AG04449 (cell line): ENCODE data around the gene PLET1.
A peak's percentile ranks its signal among the peaks of the same experiment; 100 is the strongest.

Experiments
- CTCF ChIA-PET: fragments of 350-600 bp; formaldehyde crosslinking; extraction: SDS; loops from one replicate; lab custom pipeline; 2021; ENCODE audit warnings: antibody characterized with exemption; lab: Yijun Ruan, JAX
- POLR2A ChIA-PET: fragments of 400-600, 350-600 bp; formaldehyde crosslinking; extraction: SDS; loops from one replicate; lab custom pipeline; 2020; ENCODE audit warnings: antibody characterized with exemption, inconsistent platforms; lab: Yijun Ruan, JAX
- DNase-seq: peaks from one replicate; pipeline ENCODE4 v3.0.0-alpha.2; 2010; ENCODE audit warnings: low read depth, low spot score
- H3K4me3 ChIP-seq: 2 replicates; pipeline ENCODE4 v1.5.1; 2011; ENCODE audit warnings: low read depth, mild to moderate bottlenecking, control low read depth, low read length
- TF ChIP-seq, protein P1 (sequence below): IDR thresholded peaks from one replicate; pipeline ENCODE4 v1.5.1; 2011; ENCODE audit warnings: mild to moderate bottlenecking, moderate library complexity, low read length, control low read depth, inconsistent platforms; ENCODE audit not compliant: insufficient read depth; ENCODE audit errors: missing control alignments

Gene PLET1

DNA sequence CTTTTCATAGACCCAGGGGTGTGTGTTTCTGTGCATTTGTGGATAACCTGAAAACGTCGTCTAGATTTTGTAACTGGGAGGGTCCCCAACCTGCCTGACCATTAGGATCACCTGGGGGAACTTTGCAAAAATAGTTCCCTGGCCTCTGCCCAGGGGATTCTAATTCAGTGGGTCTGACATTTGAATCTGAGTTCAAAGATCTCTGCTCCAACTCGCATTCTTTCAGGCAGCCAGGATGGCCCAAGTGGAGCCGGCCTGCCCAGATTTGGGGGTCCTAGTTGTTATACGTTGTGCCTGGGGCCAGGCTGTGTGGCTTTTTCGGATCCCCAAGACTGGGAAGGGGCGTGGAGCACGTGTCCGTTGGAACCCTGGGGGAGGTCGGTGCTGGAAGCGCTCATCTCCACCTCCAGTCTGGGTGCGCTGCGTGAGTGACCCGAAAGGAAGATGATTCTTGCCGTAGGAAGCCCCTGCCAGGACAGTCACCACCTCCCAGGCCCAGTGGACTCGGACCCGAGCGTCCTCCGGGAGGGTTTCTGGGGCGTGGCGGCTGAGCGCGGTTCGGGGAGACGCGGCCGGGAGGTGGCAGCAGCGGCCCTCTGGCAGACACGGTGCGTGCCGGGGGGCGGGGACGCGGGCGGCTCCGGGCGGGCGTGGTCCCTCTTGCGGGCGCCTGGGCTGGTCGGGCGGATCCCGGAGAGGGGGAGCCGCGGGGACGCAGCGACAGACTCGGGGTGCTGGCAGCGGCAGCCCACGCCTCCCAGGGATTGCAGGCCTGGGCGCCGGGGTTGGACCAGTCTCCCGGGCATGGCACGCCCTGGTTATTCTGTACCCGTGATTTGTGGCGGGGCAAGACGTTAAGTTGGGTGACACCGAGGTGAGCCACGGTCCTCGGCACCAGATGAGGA, 29.2 kb upstream of the PLET1 start:
- DNase-seq, result no peak
- POLR2A ChIA-PET, result no interaction called here
- peak overlapping the region; percentile 73 for H3K4me3 ChIP-seq

GRCh38 chr11:112288021-112288420, 27.4 kb upstream of the PLET1 start:
- TF ChIP-seq, protein P1, sequence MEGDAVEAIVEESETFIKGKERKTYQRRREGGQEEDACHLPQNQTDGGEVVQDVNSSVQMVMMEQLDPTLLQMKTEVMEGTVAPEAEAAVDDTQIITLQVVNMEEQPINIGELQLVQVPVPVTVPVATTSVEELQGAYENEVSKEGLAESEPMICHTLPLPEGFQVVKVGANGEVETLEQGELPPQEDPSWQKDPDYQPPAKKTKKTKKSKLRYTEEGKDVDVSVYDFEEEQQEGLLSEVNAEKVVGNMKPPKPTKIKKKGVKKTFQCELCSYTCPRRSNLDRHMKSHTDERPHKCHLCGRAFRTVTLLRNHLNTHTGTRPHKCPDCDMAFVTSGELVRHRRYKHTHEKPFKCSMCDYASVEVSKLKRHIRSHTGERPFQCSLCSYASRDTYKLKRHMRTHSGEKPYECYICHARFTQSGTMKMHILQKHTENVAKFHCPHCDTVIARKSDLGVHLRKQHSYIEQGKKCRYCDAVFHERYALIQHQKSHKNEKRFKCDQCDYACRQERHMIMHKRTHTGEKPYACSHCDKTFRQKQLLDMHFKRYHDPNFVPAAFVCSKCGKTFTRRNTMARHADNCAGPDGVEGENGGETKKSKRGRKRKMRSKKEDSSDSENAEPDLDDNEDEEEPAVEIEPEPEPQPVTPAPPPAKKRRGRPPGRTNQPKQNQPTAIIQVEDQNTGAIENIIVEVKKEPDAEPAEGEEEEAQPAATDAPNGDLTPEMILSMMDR, result no peak
- DNase-seq, result no peak
- H3K4me3 ChIP-seq, result no peak overlapping the region
- POLR2A ChIA-PET, result no interaction called here
- CTCF ChIA-PET, result interaction anchor here (0.6 to 19.8 kb wide), 12 partner anchors 8 to 1005 kb away, joined by 3 to 970 read pairs (median 6); partner anchors contain the start of gene PTS

More for the DNA sequence above, 29.2 kb upstream of the PLET1 start:
- CTCF ChIA-PET, result interaction anchor here (0.6 to 19.8 kb wide), 11 partner anchors 10 to 1003 kb away, joined by 3 to 970 read pairs (median 8); partner anchors contain the start of gene PTS
- TF ChIP-seq, protein P1, result peak; percentile 86

GRCh38 chr11:112285841-112286311, 25.2 kb upstream of the PLET1 start:
- no peak overlapping the region for H3K4me3 ChIP-seq
- DNase-seq, result no peak
- ChIA-PET CTCF (interaction anchor here (1.2 to 19.8 kb wide), 8 partner anchors 16 to 1004 kb away, joined by 3 to 970 read pairs (median 20); partner anchors contain the start of genes PLET1 and PTS), POLR2A (no interaction called here)
- TF ChIP-seq, protein P1, result no peak

- TF ChIP-seq, protein P1, result no peak
- ChIA-PET CTCF (interaction anchor here (0.5 to 19.8 kb wide), 15 partner anchors 10 to 1008 kb away, joined by 3 to 970 read pairs (median 5); partner anchors contain the start of genes PLET1, PTS and TEX12), POLR2A (no interaction called here)
- H3K4me3 ChIP-seq, result no peak overlapping the region
- no peak for DNase-seq
These were observed 21.1 kb upstream of the PLET1 start for GRCh38 chr11:112281726-112282125.

DNA sequence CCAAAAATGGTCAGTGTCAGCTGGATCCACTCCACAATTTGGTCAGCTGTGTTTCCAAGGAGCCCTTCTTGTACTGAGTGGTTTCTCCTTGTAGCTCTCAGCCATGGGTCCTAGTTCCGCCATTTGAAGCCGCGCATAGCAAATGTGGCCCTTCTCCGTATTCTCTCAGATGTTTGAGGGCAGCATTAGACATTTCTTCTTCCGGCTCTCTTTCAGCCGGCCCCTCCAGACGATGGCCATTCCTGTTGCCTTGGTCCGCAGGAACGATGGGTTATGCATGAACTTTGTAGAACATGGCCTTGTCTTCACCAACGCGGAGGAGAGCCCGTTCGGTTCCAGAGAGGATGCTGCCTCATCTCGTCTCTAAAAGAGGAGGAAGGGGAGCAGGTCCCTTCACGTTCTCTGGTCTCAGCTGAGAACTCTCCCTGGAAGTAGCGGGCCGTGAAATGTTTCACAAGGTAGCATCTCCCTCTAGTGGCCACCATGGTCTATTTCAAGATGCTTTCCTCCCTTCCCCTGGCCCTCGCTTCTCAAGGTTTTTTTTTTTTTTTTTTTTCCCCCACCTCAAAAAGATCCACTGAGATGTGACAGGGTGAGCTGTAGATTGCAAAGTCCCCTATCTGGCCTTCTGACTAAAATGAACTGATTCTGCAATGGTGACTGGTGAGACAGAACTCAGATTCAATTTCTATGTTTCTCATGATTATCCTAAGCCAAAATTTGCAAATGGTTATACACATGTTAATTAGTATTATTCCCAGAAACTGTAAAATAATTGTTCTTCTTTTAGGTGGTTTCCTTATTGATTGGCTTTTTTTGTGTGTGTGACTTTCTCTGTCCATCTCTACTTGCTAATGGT, 19.8 kb upstream of the PLET1 start:
- ChIA-PET POLR2A (interaction anchor here (0.6 to 1.2 kb wide), 3 partner anchors 53 to 63 kb away, joined by 3 read pairs; partner anchors contain the start of gene PTS), CTCF (interaction anchor here (0.6 to 19.8 kb wide), 46 partner anchors 8 to 1009 kb away, joined by 3 to 970 read pairs (median 5); partner anchors contain the start of genes BCO2, PLET1, PTS and SDHD)
- peak overlapping the region; percentile 57 for H3K4me3 ChIP-seq

More for the DNA sequence above, 19.8 kb upstream of the PLET1 start:
- TF ChIP-seq, protein P1, result peak; percentile 84
- no peak for DNase-seq
